GM20000 (cell line): ENCODE results near the gene TRPM6.

Source experiments
- DNase-seq: peaks from one replicate; pipeline ENCODE4 v3.0.0; 2012; ENCODE audit warnings: low spot score
- CTCF ChIP-seq: IDR thresholded peaks from 2 replicates; pipeline ENCODE4 v1.5.1; 2012; ENCODE audit warnings: mild to moderate bottlenecking, control low read depth; ENCODE audit errors: extremely low read depth, missing control alignments

The TRPM6 gene

DNA sequence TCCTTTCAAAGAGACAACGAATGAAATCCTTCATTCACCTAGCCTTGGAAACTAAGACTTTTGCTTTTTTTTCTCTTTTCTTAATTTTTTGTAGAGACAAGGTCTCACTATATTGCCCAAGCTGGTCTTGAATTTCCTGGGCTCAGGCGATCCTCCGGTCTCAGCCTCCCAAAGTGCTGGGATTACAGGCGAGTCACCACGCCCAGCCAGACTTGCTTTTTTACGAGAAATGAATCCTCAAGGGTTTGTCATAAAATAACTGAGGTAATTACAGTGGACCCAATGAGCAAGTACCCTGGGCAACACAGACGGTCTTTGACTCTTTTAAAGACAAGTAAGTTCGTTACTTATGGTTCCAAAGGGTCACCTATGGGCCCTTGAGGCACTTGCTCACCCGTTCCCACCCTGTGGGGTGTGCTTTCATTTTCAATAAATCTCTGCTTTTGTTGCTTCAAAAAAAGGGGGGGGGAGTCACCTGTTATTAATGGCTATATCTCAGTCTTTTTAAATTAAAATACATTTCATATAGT lies 70.4 kb downstream of the TRPM6 start:
- DNase-seq = no peak
- TF ChIP-seq CTCF = no peak

DNA sequence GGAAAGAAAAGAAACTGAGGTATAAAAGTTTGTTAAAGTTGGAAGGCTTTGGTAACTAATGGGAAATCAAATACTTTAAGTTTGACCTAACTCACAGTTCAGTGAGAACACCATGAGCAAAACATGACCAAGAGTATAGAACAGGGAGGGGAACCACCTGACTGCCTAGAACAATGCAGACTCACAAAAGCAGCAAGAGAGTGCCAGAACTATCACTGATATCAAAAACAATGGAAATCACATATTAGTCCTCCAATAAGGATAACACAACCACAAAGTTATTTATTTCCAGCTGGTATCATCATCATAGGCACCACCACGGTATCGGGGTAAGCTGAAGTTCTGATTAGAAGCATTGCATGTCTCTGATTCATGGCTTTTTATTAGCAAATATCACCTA lies 77.5 kb downstream of the TRPM6 start:
- DNase-seq = no peak
- TF ChIP-seq CTCF = no peak

DNA sequence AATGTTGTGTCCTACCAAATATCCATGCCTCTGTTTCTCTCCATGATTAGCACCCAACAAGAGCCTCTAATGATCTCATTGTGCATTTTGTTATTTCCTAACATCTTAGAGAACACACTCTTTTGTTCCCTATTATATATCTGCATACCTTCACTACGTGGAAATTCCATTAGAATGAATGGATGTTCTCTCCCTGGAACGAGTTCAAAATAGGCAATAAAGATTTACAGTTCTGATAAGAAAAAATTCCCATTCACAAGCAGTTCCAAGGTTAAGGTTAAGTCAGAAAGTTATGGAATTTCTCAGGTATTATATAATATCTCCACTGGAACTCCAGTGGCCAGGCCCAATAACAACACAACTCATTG lies 83.7 kb downstream of the TRPM6 start:
- TF ChIP-seq CTCF = no peak
- DNase-seq = no peak

- TF ChIP-seq CTCF = no peak
- no peak for DNase-seq
These were observed 84.2 kb downstream of the TRPM6 start for GRCh38 chr9:74803376-74804017.

- no peak for TF ChIP-seq CTCF
- DNase-seq = no peak
These were observed 87.5 kb downstream of the TRPM6 start for GRCh38 chr9:74800226-74800625.

DNA sequence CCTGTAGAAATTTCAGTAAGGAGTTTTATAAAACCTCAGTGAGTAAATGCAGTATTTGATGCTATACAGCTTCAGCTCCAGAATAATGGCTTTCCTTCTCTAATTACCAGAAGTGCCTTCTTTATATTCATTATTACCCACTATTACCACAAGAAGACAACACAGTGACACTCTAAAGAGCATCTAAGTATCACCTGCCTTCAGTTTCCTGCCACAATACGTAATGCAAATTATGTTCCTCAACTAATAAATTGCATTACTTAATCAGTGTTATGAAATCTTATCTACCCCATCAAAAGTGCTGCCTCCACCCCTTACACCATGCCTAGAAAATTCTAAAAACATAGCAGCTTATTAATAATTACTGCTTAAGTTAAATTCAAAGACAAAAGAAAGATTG lies 91.9 kb downstream of the TRPM6 start:
- TF ChIP-seq CTCF = no peak

DNA sequence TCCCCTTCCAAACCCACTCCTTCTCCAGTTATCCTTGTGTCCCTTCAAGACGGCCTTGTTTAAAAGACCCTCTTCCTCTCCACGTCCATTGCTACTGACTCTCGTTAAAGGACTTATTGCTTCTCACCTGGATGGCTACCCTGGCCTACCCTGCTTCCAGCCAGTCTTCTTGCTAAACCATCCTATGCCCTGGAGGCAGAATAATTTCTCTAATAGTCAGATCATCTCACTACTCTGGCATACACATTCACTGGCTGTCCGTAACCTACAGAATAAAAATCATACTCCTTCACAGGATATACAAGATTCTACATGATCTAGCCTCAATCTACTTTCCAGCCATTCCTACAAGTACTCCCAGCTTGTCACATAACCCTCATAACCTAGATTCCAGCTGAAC lies 92.6 kb downstream of the TRPM6 start:
- TF ChIP-seq CTCF = no peak
- no peak for DNase-seq

More for the DNA sequence above, 91.9 kb downstream of the TRPM6 start:
- no peak for DNase-seq
